Ishikawa (cell line): ENCODE measurements around the gene GLIS2.

ENCODE experiments used
- CEBPB ChIP-seq: IDR thresholded peaks from 2 replicates; pipeline ENCODE4 v1.6.1; 2012
- CREB1 ChIP-seq: IDR thresholded peaks from 2 replicates; pipeline ENCODE4 v1.6.1; 2012; ENCODE audit warnings: low read depth
- EGR1 ChIP-seq: IDR thresholded peaks from 2 replicates; pipeline ENCODE4 v1.6.1; 2012
- EP300 ChIP-seq: IDR thresholded peaks from 2 replicates; pipeline ENCODE4 v1.6.1; 2012; ENCODE audit warnings: borderline replicate concordance
- FOXM1 ChIP-seq: IDR thresholded peaks from 2 replicates; pipeline ENCODE4 v1.6.1; 2012; ENCODE audit warnings: low read depth, borderline replicate concordance
- NFIC ChIP-seq: IDR thresholded peaks from 2 replicates; pipeline ENCODE4 v1.6.1; 2012
- RAD21 ChIP-seq: IDR thresholded peaks from 2 replicates; pipeline ENCODE4 v1.6.1; 2012; ENCODE audit warnings: low read depth
- TAF1 ChIP-seq: IDR thresholded peaks from 2 replicates; pipeline ENCODE4 v1.6.1; 2012; ENCODE audit warnings: low read depth, mild to moderate bottlenecking
- TCF12 ChIP-seq: IDR thresholded peaks from 2 replicates; pipeline ENCODE4 v1.6.1; 2012; ENCODE audit warnings: low read depth
- TEAD4 ChIP-seq: IDR thresholded peaks from 2 replicates; pipeline ENCODE4 v1.6.1; 2012
- YY1 ChIP-seq: IDR thresholded peaks from 2 replicates; pipeline ENCODE4 v1.6.1; 2012; ENCODE audit warnings: low read depth
- ZBTB7A ChIP-seq: IDR thresholded peaks from 2 replicates; pipeline ENCODE4 v1.6.1; 2012; ENCODE audit warnings: low read depth
- TF ChIP-seq, protein P1 (sequence below): IDR thresholded peaks from 2 replicates; pipeline ENCODE4 v1.6.1; 2012
- TF ChIP-seq, protein P2 (sequence below): IDR thresholded peaks from 2 replicates; pipeline ENCODE4 v1.6.1; 2012
- TF ChIP-seq, protein P3 (sequence below): IDR thresholded peaks from 2 replicates; pipeline ENCODE4 v1.6.1; 2012; ENCODE audit warnings: low read depth, mild to moderate bottlenecking

GLIS2 gene

DNA sequence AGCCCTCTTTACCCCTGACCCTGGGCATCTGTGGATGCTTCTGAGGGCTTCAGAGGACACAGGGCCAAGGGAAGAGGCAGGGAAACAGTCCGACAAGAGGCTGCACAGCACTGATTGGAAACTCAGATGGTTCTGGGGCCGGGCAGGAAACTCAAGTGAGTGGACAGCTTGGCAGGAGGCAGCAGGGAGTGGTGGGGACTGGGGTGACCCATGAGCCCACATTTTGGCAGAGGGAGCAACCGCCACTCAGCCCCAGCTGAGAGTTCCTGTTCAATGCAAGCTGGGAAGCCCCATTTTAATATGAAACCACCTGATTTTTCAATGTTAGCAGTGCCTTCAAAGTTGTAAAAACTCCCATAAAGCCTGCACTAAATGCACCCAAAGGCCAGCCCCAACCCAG is 54.3 kb downstream of the GLIS2 start:
- TF ChIP-seq NFIC (no peak), TAF1 (no peak), TCF12 (no peak), EP300 (no peak), EGR1 (no peak), RAD21 (no peak), FOXM1 (no peak), ZBTB7A (no peak), YY1 (no peak)
- TF ChIP-seq, protein P1, sequence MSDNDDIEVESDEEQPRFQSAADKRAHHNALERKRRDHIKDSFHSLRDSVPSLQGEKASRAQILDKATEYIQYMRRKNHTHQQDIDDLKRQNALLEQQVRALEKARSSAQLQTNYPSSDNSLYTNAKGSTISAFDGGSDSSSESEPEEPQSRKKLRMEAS: no peak
- TF ChIP-seq, protein P2, sequence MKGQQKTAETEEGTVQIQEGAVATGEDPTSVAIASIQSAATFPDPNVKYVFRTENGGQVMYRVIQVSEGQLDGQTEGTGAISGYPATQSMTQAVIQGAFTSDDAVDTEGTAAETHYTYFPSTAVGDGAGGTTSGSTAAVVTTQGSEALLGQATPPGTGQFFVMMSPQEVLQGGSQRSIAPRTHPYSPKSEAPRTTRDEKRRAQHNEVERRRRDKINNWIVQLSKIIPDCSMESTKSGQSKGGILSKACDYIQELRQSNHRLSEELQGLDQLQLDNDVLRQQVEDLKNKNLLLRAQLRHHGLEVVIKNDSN: no peak
- TF ChIP-seq, protein P3, sequence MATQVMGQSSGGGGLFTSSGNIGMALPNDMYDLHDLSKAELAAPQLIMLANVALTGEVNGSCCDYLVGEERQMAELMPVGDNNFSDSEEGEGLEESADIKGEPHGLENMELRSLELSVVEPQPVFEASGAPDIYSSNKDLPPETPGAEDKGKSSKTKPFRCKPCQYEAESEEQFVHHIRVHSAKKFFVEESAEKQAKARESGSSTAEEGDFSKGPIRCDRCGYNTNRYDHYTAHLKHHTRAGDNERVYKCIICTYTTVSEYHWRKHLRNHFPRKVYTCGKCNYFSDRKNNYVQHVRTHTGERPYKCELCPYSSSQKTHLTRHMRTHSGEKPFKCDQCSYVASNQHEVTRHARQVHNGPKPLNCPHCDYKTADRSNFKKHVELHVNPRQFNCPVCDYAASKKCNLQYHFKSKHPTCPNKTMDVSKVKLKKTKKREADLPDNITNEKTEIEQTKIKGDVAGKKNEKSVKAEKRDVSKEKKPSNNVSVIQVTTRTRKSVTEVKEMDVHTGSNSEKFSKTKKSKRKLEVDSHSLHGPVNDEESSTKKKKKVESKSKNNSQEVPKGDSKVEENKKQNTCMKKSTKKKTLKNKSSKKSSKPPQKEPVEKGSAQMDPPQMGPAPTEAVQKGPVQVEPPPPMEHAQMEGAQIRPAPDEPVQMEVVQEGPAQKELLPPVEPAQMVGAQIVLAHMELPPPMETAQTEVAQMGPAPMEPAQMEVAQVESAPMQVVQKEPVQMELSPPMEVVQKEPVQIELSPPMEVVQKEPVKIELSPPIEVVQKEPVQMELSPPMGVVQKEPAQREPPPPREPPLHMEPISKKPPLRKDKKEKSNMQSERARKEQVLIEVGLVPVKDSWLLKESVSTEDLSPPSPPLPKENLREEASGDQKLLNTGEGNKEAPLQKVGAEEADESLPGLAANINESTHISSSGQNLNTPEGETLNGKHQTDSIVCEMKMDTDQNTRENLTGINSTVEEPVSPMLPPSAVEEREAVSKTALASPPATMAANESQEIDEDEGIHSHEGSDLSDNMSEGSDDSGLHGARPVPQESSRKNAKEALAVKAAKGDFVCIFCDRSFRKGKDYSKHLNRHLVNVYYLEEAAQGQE: no peak

DNA sequence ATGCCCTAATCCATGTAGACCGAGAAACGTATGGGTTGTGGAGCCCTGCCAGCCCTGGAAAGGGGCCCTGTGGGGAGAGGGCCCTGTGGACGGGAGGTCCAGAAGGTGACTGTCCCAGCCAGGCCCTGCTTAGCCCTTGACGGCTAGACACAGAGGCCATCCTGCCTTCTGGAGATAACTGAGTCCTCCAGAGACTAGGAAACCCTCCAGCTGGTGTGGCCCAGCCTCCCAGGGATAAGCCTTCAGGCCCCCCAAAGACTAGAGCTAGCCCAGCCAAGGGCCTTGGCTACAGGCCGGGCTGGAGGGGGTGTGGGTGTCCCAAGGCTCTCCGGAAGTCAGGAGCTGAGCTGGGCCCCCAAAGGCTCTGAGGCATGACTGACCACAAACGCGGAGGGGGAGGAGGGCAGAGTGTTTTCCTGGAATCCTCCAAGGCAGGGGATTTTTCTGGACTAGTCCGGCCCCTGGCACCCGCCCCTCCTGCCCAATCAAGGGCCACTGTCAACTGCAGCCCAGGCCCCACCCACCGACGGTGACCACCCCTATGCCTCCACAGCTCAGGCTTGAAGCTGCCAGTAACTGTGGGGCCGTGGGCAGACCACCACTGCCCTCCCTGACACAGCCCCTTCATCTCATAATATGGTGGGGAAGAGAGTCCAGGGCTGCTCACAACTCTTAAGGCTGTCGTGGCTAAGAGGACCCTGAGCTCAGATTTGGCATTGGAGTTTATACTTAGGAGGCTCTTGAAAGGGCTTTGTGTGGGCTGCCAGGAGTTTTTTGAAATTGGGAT is 54.9 kb downstream of the GLIS2 start:
- TF ChIP-seq TEAD4: no peak
- TF ChIP-seq, protein P3: no peak
- TF ChIP-seq TCF12: no peak
- TF ChIP-seq FOXM1: no peak
- no peak for TF ChIP-seq CREB1
- TF ChIP-seq EP300: no peak
- TF ChIP-seq RAD21: no peak
- no peak for TF ChIP-seq ZBTB7A
- no peak for TF ChIP-seq EGR1
- TF ChIP-seq TAF1: no peak
- TF ChIP-seq YY1: no peak
- TF ChIP-seq, protein P2: no peak
- no peak for TF ChIP-seq CEBPB

DNA sequence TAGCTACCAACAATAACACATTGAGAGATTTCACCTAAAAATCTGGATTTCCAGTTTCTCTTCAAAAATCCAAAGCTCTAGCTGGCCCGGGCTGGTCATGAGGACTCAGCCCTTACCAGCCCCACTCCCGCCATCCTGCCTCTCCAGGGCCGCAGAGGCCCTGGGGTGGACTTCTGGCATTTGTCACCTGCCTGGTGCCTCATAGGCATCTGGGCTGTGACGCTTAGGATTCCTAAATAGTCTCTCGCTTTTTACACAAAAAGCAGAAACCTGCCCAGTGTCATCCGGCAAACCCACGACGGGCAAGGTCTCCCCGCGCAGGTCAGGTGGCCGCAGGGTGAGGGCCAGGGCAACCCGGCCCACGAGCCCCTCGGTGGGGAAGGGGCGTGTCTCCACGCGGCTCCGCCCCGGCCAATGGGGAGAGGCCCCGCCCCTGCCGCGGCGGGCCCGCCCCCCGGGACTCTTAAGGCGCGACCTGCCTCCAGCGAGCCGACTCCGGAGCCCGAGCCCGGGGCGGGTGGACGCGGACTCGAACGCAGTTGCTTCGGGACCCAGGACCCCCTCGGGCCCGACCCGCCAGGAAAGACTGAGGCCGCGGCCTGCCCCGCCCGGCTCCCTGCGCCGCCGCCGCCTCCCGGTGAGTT is 55.6 kb downstream of the GLIS2 start, which contains the start of gene VASN:
Gene VASN, plus strand, starts transcription at position 492 of the 644 bp plus-strand sequence. CDS start 9,030 bp downstream, outside the sequence.
- TF ChIP-seq EGR1 (no peak), YY1 (peak; percentile 45; the same call in 1 of the 2 replicates), CREB1 (no peak), NFIC (no peak), TAF1 (peak; percentile 83), CEBPB (no peak), ZBTB7A (peak; percentile 95), EP300 (no peak), FOXM1 (no peak), RAD21 (no peak), TCF12 (no peak; the same call in 1 of the 2 replicates), TEAD4 (no peak)
- TF ChIP-seq, protein P3: no peak
- TF ChIP-seq, protein P2: peak; percentile 45
- TF ChIP-seq, protein P1: peak; percentile 6; the same call in 1 of the 2 replicates
